HEK293T (cell line): ENCODE data around the gene HMX1.

ENCODE experiments used
- ARNT ChIP-seq: fragments of 450-650 bp; IDR thresholded peaks from 2 replicates; pipeline ENCODE4 v1.6.1; 2017; ENCODE audit warnings: mild to moderate bottlenecking
- ELF4 ChIP-seq: fragments of 450-650 bp; IDR thresholded peaks from 2 replicates; pipeline ENCODE4 v1.6.1; 2017; ENCODE audit warnings: antibody characterized with exemption
- FOXK2 ChIP-seq: fragments of 450-650 bp; IDR thresholded peaks from 2 replicates; pipeline ENCODE4 v1.6.1; 2016; ENCODE audit warnings: mild to moderate bottlenecking
- HDGF ChIP-seq: fragments of 450-650 bp; IDR thresholded peaks from 2 replicates; pipeline ENCODE4 v1.6.1; 2017; ENCODE audit warnings: antibody characterized with exemption, borderline replicate concordance
- NFRKB ChIP-seq: fragments of 450-650 bp; IDR thresholded peaks from 2 replicates; pipeline ENCODE4 v1.6.1; 2016; ENCODE audit warnings: mild to moderate bottlenecking, moderate library complexity
- SP1 ChIP-seq: fragments of 450-650 bp; IDR thresholded peaks from 2 replicates; pipeline ENCODE4 v1.6.1; 2017
- SUZ12 ChIP-seq: fragments of 450-650 bp; IDR thresholded peaks from 2 replicates; pipeline ENCODE4 v1.6.1; 2016; ENCODE audit warnings: mild to moderate bottlenecking

DNA sequence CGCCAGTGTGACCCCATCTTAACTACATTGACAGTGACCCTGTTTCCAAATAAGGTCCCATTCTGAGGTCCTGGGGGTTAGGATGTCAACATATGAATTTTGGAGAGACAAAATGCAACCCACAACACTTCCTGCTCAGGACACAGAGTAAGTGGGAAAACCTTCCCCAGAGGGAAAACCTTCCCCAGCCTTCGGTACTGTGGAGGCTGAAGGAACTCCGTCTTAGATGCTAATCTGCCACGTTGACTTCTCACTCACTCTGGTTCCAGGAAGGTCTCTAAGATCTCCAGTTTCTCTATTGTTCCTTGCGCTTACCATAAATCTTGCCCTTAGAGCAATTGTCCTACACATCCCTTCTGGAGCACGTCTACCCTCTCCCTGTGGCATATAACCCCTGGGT is 29.7 kb upstream of the HMX1 start:
- TF ChIP-seq SP1 (no peak), SUZ12 (no peak), ELF4 (no peak), NFRKB (no peak), HDGF (no peak), ARNT (no peak), FOXK2 (no peak)
